HG03521 (cell line): Measurements from ENCODE around the gene C5.
"Not testable (repeated sequence)": the region's sequence is repeated elsewhere in the genome, so short reads cannot be mapped to it uniquely, and the experiment has no call there.

Experiments used
- ATAC-seq: cut with Tn5 transposase; IDR thresholded peaks from one replicate; pipeline ENCODE4 v1.9.1; 2021; ENCODE audit warnings: mild to moderate bottlenecking, moderate library complexity; ENCODE audit not compliant: unreplicated experiment

Gene C5

DNA sequence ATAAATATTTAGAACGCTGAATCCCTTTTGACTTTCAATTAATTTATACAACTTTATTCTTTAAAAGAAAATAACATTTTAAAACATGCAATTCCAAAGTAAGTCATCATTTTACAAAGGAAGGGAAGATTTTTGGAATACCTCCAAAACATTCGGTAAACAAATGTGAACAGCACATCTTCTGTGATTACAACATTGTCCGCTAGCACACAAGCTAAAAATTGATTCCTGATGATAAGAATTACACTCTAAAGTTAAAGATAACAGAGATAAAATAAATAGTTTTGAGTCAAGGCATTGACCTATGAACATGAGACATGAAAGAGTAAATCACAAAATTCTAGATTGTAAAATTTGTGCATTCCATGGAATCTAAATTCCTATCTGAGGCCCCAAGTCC lies 67.2 kb downstream of the C5 start:
- no peak for ATAC-seq

DNA sequence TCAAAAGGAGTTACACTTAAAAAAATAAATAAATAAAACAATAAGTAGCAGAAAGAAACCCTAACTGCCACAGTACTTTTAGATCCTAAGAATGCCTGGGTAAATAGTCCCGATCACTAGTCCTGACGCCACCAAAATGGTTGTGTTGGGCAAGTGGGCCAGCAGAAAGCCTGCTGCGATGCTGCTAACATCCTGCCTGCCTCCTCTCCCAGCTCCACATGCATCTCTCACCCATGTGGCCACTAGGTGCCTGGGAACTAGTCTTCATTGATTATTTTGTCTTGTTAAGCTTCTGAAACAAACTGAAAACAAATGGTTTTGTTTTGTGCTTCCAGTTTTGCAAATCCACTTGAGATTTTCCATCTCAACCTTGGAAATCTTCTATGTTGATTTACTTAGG lies 69.1 kb downstream of the C5 start:
- no peak for ATAC-seq

DNA sequence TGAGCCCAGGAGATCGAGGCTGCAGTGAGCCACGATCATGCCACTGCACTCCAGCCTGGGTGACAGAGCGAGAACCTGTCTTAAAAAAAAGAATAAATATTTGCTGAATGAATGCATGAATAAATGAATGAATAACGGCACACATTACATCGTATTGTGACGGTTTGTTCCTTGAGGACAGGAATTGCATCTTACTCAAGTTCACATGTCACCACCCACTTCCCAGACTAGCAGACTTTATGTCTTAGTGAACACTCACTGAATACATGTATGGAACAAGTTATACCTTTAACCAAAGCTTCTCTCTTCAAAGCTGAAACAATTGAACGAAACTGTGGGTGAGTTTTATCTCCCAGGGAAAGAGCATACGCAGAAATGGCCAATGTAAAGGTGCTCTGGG lies 70.3 kb downstream of the C5 start:
- no peak for ATAC-seq

DNA sequence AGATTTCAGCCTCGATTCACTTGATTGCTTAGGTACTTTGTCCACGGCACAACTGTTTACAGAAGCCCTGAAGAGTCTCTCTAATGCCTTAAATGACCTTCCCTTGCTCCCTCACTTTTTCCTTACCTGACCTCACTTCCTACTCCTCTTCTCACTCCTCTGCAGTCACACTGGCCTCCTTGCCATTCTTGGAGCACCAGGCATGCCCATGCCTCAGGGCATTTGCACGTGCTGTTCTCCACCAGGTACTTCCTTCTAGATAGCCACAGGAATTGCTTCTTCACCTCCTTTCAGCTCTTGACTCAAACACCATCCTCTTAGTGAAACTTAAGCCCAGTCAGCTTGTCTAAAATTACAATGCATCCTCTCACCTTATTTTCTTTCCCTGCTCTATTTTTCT lies 71.1 kb downstream of the C5 start:
- ATAC-seq: no peak

DNA sequence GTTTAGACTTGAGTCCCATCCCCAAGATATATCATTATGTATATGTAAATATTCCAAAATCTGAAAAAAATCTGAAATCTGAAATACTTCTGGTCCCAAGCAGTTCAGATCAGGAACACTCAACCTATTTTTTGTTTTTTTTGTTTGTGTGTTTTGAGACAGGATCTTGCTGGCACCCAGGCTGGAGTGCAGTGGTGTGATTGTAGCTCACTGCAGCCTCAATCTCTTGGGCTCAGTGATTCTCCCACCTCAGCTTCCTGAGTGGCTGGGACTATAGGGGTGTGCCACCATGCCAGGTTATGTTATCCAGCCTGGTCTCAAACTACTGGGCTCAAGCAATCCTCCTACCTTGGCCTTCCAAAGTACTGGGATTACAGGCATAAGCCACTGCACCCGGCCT lies 72.8 kb downstream of the C5 start:
- no peak for ATAC-seq

DNA sequence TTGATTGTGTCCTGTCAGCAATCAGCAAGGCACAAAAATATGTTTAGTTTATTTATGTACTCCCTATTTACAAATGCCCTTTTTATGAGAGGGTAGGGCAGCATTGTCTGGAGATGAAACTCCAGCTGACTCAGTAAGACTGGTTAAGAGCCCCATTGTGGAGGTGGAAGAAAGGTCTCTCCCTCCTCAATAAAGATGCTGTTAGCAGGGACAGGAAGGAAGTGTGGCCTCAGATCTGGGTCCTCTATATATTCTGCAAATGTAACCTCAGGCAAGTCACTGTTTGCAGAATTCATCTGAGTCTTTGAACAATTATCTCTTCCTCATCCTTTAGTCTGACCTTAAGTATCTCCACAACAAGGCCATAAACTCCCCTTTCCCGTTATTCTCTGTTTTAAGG lies 75.2 kb downstream of the C5 start:
- no peak for ATAC-seq

DNA sequence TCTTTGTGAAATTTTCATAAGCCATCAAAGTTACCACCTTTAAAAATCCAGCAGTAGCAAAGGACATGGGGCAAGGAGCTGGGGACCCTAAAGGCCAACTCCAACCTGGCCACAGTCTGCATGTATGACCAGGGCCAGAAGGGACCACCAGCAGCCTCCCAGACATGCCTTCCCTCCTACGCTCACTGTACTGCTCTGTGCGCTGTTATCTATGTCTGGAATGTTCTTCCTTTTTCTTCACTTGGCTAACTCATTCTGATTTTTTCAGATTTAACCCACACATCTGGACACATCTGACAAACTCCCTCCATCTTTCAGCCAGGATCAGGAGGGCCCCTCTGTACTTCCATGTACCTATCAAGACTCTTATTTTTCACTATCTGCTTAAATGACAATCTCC lies 75.9 kb downstream of the C5 start:
- ATAC-seq: no peak

DNA sequence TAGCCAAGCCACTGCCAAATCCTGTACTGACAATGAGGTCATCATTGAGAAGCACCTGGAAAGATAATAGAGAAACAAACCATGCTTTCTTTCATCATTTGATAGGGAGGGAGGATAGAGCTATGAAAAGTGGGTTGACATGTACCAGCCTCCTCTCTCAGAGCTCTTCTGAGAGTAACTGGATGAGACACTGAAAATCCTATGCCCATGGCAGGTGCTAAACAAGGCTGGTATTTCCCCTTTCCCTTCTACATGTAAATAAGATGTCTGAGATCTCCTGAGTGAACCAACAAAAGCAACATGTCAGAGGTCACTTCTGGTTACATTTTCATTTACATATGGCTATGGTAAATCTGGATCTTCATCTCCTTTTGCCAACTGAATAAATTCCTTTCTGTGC lies 78.1 kb downstream of the C5 start:
- no peak for ATAC-seq

DNA sequence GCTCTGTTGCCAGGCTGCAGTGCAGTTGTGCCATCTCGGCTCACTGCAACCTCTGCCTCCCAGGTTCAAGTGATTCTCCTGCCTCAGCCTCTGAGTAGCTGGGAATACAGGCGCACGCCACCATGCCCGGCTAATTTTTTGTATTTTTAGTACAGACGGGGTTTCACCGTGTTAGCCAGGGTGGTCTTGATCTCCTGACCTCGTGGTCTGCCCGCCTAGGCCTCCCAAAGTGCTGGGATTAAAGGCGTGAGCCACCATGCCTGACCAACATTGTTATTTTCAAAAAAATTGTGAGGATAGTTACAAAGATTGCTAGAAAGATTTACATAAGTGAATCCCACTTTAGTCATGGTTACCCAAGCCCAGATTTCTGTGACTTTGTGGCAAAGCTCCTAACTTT lies 78.6 kb downstream of the C5 start:
- ATAC-seq: not testable (repeated sequence)

DNA sequence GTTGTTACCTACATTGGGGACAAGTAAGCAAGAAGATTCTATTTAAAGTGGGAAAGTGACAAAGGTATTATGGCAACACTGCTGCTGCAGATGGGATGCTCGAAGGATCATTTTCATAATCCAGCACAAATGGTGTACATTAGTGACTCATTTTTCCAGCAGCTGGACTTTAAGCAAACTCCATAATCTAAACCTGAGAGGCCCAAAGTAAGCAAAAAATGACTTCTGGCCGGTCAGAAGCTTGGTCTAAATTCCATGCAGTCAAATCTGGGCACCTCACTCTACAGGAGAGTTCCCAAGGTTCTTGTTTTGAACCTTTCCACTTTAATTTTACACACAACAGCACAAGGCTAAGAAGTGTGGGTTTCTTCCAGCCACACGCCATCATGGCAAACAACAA lies 79.8 kb downstream of the C5 start:
- no peak for ATAC-seq

DNA sequence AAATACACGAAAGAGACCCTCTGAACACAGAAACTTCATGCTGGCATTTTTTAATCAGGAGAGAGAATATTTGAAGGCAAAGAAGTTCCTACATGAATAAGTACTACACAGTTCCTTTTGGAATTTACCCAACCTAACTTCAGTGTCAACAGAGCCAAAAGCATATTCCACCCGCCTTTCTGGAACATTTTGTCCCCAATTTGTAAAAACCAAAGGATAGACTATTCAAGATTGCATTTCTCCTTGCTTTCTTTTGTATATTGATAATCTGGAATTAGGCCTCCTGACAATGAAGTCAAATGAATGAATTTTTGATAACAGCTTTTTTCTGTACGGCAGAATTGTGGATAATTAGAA lies 84.1 kb downstream of the C5 start:
- ATAC-seq: no peak

DNA sequence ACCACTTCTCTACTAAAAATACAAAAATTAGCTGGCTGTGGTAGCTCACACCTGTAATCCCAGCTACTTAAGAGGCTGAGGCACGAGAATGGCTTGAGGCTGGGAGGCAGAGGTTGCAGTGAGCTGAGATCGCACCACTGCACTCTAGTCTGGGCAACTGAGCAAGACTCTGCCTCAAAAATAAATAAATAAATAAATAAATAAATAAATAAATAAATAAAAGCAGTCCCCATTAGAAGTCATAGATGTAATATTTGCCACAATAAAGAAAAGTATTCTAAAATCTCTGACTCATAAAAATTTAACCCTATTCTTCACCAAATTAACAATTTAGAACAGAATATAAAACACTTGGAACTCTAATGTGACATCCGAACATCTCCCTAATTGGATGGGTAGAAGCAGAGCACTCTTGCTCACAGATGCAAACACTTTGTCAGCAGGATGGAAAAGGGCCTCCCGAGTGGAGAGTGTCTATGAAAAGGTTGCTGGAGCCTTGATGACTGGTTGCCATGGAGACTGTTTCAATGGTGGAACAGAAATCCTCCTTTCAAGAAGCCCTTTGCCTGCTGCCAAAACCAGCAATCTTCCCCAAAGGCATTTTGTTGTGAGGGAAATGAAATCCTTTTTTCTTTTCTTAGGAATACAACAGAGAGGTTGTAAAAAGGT lies 84.6 kb downstream of the C5 start:
- no peak for ATAC-seq

DNA sequence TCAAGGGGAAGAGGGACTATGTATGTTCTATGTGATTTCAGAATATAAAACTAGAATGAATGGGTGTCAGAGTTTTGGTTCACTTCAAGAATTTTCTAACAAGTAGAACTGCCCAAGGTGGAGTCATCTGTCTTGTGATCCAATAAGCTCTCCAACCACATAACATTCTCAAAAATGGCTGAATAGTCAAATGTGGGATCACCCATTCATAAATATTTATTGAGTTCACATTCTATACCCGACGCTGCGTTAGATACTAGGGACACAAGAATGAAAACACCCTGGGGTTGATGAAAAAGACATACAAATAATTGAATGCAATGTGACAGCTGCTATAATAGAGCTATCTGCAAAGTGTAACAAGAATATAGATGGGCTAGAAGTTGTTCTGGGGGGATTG lies 88.1 kb downstream of the C5 start:
- no peak for ATAC-seq

DNA sequence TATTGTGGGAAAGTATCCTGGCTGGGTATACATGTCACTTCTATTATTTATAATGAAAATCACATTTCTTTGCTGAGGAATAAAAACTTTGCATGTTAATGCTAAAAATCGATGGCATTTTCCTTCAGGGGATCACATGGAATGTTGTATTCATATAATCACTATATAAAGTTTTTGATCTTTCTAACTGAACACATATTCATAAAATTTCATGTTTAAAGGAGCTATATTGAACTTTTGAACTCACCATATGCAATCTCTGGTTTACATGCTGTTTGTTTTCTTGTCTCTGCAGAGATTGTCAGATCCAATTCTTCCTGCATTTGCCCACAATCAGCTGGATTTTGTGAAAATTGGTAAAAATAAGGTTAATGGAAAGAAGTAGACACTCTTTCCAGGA lies 90.1 kb downstream of the C5 start:
- no peak for ATAC-seq

DNA sequence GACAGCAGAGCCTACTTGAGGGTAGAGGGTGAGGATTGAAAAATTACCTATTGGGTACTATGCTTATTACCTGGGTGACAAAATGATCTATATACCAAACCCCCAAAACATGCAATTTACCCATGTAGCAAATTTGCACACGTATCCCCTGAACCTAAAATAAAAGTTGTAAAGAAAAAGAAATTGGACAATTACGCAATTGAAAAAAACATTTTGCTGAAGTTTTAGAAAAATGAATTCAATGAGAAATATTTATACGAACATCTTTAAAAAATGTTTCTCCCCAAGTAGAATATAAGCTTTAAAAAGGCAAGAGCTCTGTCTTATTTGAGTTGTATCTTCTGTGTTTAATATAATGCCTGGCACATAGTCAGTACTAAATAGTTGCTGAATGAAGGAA lies 93.2 kb downstream of the C5 start:
- ATAC-seq: no peak

DNA sequence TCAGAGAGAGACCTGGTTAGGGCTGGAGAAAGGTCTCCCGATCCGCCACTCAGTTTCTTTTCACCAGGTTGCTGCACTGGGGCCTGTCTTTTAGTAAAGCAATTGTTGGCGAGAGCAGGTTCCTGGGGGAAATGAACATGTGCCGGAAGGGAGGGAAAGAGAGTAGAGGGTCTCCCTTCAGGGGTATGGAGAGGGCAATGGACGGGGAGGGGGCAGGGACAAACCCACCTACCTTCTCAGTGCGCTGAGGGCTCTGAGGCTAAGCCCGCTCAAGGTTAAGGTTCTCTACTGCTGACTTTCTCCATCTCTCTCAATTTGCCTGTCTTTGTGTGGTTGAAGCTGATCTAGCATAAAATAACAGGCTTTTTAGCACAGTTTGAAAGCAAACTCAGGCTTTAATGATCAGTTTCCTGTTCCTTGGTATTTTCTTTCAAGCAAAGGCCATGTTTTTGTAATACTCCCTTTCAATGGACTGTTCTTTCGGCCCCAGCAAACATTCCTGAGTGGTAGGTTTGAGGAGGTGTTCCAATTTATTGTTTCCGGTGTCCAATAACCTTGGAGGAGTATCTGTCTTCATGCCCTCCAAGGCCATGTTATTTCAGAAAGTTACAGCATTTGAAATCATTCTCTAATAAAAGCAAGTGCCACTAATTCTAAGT lies 98.0 kb downstream of the C5 start:
- ATAC-seq: no peak

DNA sequence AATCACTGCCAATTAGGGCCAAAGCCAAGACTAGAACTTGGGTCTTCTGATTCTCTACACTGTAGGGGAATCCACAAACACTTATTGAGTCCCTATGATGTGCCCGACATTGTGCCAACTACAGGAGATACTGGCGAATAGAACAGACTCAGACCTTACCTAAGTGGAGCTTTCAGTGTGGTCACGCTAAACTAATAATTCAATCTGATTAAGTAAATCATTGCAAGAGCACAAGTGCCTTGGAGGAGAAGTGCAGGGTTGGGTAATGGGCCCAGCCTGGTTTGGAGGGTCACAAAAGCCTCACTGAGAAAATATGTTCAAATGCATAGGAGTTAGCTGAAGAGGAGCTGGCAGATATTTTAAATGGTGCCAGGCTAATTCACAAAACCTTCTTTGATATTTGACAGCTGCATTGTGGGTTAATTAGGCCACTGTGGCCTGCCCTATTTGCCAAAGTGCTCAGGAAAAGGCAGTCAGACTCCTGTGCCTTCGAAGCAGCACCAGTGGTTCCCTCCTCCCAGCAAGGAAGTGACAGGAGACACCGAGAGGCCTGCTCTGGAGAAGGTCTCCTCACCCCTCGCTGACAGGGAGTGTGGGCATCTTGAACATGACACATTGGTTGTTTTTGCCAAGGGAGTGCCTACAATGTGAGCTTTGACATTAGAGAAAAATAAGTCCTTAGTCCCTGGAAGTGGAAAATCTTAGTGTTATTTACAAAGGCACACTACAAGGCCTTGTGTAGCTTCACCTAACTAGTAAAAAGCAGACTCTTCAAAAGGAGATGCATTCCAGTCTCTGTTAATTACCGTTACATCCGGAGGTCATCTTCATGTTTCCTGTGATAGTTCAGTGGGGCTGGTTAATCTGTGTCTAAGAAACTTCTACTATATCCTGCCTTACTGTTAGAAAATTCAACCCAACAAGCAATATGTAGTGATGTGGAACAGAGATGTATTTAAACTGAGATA lies 99.4 kb downstream of the C5 start:
- ATAC-seq: no peak

DNA sequence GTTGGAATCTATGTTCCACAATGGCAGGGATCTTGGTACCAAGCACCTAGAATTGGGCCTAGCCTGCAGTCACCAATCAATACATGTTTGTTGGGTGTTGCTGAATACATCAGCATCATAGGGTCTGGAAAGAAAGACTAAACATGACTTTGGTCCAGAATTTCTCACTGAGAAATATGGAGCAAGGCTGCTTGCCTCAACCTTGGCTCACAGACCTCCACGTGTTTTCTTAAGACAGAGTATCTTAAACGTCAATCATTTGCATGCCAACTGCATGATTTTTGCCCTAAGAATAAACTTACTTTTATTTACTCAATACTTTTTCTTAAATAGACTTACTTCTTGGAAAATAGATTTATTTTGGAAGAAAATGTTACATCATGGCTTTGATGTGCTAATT lies 100.8 kb downstream of the C5 start:
- no peak for ATAC-seq

DNA sequence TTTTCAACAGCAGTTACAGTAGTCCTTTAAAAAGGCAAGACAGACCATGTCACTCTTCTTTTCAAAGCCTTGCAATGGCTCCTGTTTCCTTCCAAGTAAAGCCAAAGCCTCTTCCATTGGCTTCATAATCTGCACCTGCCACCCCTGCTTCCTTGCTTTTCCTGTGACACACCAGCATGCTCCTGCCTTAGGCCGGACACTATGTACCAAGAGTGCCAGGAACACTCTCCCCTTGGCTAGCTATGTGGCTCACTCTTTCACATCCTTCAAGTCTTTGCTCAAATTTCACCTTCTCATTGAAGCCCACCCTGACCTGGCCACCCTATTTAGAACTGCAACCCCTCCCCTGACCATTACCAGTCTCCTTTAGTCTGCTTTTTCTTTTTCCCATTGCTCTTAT lies 101.3 kb downstream of the C5 start:
- no peak for ATAC-seq

DNA sequence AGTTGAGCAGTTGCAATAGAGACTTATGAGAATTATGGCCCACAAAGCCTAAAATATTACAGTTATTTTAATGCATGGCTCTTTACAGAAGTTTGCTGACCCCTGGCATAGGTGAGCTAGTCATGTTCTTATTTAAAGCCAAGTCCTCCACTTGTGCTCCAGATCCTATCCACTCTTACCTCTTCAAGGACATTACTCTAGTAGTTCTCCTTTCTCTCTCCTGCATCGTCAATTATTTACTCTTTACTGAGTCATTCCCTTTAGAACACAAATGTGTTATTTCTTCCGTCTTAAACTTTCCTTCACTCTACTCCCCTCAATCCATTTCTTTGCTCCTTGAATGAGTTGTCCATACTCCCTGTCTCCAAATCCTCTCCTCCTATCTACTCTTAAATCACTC lies 102.9 kb downstream of the C5 start:
- ATAC-seq: no peak

DNA sequence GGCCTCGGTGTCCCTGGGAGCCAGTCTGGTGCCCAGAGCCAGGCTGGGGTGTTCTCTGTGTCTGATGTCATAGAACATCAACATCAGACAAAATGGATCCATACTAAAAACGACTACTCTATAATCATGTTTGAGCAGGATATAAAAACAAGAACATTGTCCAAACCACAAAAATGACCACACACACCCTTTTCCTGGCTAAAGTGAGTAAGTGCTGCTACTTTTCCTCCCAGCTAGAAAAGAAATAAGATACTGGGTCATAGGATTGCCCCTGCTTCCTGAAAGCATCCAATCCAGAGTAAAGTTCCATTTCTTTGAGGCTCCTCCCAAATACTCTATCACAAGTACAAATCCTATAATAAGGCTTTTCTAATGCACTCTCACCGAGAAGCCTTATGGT lies 103.8 kb downstream of the C5 start:
- ATAC-seq: no peak

DNA sequence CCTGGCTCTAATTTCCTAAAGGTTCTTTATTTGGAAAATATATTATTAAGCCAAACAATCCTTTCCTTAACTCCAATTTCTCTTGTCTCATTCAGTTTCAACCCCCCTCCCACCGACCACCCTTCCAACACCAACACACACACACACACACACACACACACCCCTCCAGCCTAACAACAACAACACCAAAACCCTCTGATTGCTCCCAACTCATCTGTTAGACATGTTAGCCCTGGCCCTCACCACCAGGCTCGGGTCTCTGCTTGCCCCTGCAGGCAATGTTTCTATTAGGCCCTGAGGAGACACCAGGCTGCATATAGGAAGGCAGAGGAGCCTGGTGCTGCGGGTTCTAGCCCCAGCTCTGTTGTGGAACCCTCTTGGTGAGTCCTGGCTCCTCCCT lies 105.1 kb downstream of the C5 start:
- ATAC-seq: no peak
